GM23248 (cell line): ENCODE data around the gene XRRA1. TPM values are rescaled to one million over a fixed set of nuclear protein-coding genes. Genes with fewer than 3 reads are reported as not detected.

Source experiments
- DNase-seq: peaks from one replicate; pipeline ENCODE4 v3.0.0-alpha.2; 2015
- H2AFZ ChIP-seq: fragments of 200-600 bp; sonication (generic); 2 replicates; pipeline ENCODE4 v1.6.1; 2016; ENCODE audit warnings: antibody characterized with exemption
- H3F3A ChIP-seq: fragments of 200-600 bp; sonication (generic); 2 replicates; pipeline ENCODE4 v1.6.1; 2016; ENCODE audit warnings: mild to moderate bottlenecking, antibody characterized with exemption, mixed run types; ENCODE audit not compliant: insufficient read depth
- H3K27ac ChIP-seq: fragments of 200-600 bp; sonication (generic); 2 replicates; pipeline ENCODE4 v1.5.1; 2016; ENCODE audit warnings: mild to moderate bottlenecking
- H3K27me3 ChIP-seq: fragments of 200-600 bp; sonication (generic); replicated peaks from 2 replicates; pipeline ENCODE4 v1.6.1; 2016; ENCODE audit warnings: mild to moderate bottlenecking; ENCODE audit not compliant: insufficient read depth
- H3K36me3 ChIP-seq: fragments of 200-600 bp; sonication (generic); 2 replicates; pipeline ENCODE4 v1.6.1; 2016; ENCODE audit warnings: low read depth, mild to moderate bottlenecking
- H3K4me1 ChIP-seq: fragments of 200-600 bp; sonication (generic); 2 replicates; pipeline ENCODE4 v1.6.1; 2016; ENCODE audit warnings: mild to moderate bottlenecking; ENCODE audit not compliant: insufficient read depth
- H3K4me2 ChIP-seq: fragments of 200-600 bp; sonication (generic); one replicate; pipeline ENCODE4 v1.6.1; 2016; ENCODE audit warnings: mild to moderate bottlenecking; ENCODE audit not compliant: unreplicated experiment
- H3K4me3 ChIP-seq: fragments of 200-600 bp; sonication (generic); 2 replicates; pipeline ENCODE4 v1.5.1; 2016; ENCODE audit warnings: mild to moderate bottlenecking
- H3K79me2 ChIP-seq: fragments of 200-600 bp; sonication (generic); 2 replicates; pipeline ENCODE4 v1.6.1; 2016; ENCODE audit warnings: mild to moderate bottlenecking; ENCODE audit not compliant: insufficient read depth
- H3K9ac ChIP-seq: fragments of 200-600 bp; sonication (generic); 2 replicates; pipeline ENCODE4 v1.6.1; 2016; ENCODE audit warnings: mild to moderate bottlenecking
- H3K9me2 ChIP-seq: fragments of 200-600 bp; sonication (generic); 2 replicates; pipeline ENCODE4 v1.6.1; 2016; ENCODE audit warnings: mixed run types, mild to moderate bottlenecking, moderate library complexity; ENCODE audit not compliant: insufficient read depth
- H3K9me3 ChIP-seq: fragments of 200-600 bp; sonication (generic); one replicate; pipeline ENCODE4 v1.6.1; 2017; ENCODE audit warnings: low read depth
- H4K20me1 ChIP-seq: fragments of 200-600 bp; sonication (generic); 2 replicates; pipeline ENCODE4 v1.6.0; 2016; ENCODE audit not compliant: insufficient read depth
- EZH2 ChIP-seq: fragments of 200-600 bp; sonication (generic); IDR thresholded peaks from 2 replicates; pipeline ENCODE4 v1.6.1; 2018; ENCODE audit warnings: antibody characterized with exemption, mild to moderate bottlenecking; ENCODE audit not compliant: insufficient read depth, poor library complexity, severe bottlenecking
- EZH2phosphoT487 ChIP-seq: fragments of 200-600 bp; sonication (generic); IDR thresholded peaks from 2 replicates; pipeline ENCODE4 v1.6.1; 2018; ENCODE audit warnings: antibody characterized with exemption, moderate library complexity, mild to moderate bottlenecking, low read depth; ENCODE audit not compliant: insufficient read depth
- WGBS, 2 experiments: methylation state at CpG; one replicate each; pipeline ENCODE4 v1.1.6; 2015 to 2017; ENCODE audit warnings: low lambda C conversion rate in 2 of 2, low coverage in 1 of 2; ENCODE audit errors: missing lambda C conversion rate in 2 of 2; 5-methylcytosine and 5-hydroxymethylcytosine counted together
- in situ Hi-C: fragments of 300-500 bp; cut with MboI; formaldehyde crosslinking; loops from 2 replicates; pipeline ENCODE4 v1.15.0; 2020
- polyA plus RNA-seq: library from polyadenylated mRNA; unstranded; fragments of >200 nt; fragmentation: Nextera tagmentation; extraction: Ambion mirVana; gene quantifications from 2 replicates; pipeline ENCODE4 v1.2.1, GENCODE V29; 2016
- total RNA-seq: library from RNA; depleted of rRNA; stranded (reverse); fragments of >200 nt; shearing (Covaris generic); gene quantifications from 2 replicates; pipeline ENCODE4 v1.2.3, GENCODE V29; 2014

Gene XRRA1
- total and polyA plus RNA-seq, 2 experiments from 2014 or later = 3.2 to 7.0 TPM

DNA sequence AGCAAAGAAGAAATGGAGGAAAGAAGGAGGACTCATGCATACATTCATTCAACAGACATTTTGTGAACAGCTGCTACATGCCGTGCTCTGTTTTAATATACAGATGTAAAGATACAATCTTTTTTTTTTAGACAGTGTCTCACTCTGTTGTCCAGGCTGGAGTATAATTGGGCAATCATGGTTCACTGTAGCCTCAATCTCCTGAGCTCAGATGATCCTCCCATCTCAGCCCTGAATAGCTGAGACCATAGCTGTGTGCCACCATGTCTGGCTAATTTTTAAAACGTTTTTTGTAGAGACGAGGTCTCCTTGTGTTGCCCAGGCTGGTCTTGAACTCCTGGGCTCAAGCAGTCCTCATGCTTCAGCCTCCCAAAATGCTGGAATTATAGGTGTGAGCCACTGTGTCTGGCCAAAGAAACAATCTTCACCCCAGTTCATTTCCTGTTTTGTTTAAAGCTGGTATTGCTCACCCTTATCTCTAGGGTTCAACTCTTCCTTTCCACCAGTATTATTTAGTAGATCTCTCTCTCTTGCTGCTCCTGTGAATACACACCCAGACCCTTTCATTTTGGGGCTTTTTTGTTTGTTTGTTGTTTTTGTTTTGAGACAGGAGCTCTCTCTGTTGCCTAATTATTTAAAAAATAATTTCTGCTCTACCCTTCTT, 130.5 kb downstream of the XRRA1 start:
- H3K4me3 ChIP-seq = no peak overlapping the region
- H4K20me1 ChIP-seq = no peaks in the 10 kb centered on the region
- H3K27me3 ChIP-seq = no peaks in the 10 kb centered on the region
- no peak overlapping the region for H3K27ac ChIP-seq
- H3F3A ChIP-seq = peaks cover 23% of the 10 kb centered on the region; the same call in 1 of the 2 replicates
- peaks cover 22% of the 10 kb centered on the region for H3K4me1 ChIP-seq
- H3K4me2 ChIP-seq = no peak overlapping the region
- H3K9me3 ChIP-seq = no peaks in the 10 kb centered on the region
- no peak overlapping the region for H2AFZ ChIP-seq
- no peak for DNase-seq
- no peaks in the 10 kb centered on the region for H3K36me3 ChIP-seq
- in situ Hi-C loops = no loop called here
- H3K9me2 ChIP-seq = no peaks in the 10 kb centered on the region
- 97% methylated on average over 3 of the region's 3 CpGs for WGBS, 2 experiments
- peaks cover 28% of the 10 kb centered on the region for H3K79me2 ChIP-seq
- no peak overlapping the region for H3K9ac ChIP-seq
- TF ChIP-seq EZH2 = no peak
- TF ChIP-seq EZH2phosphoT487 = no peak

DNA sequence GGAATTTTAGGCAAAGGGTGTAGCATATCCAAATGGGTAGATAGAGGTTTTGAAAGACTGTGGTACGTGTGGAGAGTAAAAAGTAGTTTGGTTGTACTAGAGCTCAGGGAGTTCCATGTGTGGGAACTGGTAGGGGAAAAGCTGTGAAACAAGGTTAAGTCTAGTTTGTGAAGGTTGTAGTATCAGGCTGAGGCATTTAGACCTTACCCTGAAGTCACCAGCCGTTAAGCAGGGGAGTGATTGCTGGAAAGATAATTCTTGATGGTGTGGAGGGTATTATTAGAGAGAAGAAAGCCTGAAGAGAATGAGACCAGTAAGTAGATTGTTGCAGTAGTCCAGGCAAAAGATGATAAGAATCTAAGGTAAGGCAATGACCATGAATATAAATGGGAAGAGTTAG, 132.2 kb downstream of the XRRA1 start:
- no peaks in the 10 kb centered on the region for H3K27me3 ChIP-seq
- no peaks in the 10 kb centered on the region for H3K36me3 ChIP-seq
- H3K27ac ChIP-seq = no peak overlapping the region
- no peaks in the 10 kb centered on the region for H3K9me3 ChIP-seq
- H3K9me2 ChIP-seq = no peaks in the 10 kb centered on the region
- 72 to 77% methylated on average over 2 of the region's 2 CpGs for WGBS, 2 experiments
- no peak for TF ChIP-seq EZH2phosphoT487
- no peak for TF ChIP-seq EZH2
- no peaks in the 10 kb centered on the region for H4K20me1 ChIP-seq
- H3K79me2 ChIP-seq = peaks cover 15% of the 10 kb centered on the region
- H3K4me1 ChIP-seq = peaks cover 22% of the 10 kb centered on the region
- no peak overlapping the region for H3K9ac ChIP-seq
- H3K4me2 ChIP-seq = no peak overlapping the region
- peaks cover 20% of the 10 kb centered on the region; the same call in 1 of the 2 replicates for H3F3A ChIP-seq
- no peak for DNase-seq
- H3K4me3 ChIP-seq = no peak overlapping the region
- in situ Hi-C loops = no loop called here
- H2AFZ ChIP-seq = no peak overlapping the region

DNA sequence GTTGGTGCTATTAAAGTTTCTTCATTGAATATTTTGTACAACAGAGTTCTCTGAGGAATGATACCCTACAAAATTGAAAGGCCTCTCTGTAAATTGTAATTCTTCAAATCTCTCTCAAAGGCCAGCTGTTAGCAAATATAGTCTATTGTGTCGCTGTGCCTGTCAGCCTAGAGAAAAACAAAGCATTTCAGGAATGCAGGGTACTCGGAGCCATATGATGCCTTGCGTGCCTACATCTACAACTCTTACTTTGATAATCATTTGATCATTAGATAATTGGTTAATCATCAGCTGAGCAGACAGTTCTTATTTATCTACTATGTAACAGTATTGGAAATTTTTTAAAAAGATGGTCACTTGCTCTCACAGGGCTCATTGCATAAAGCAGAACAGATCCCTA, 132.9 kb downstream of the XRRA1 start:
- H4K20me1 ChIP-seq = no peaks in the 10 kb centered on the region
- H3K4me2 ChIP-seq = no peak overlapping the region
- no peak for DNase-seq
- no peaks in the 10 kb centered on the region for H3K9me3 ChIP-seq
- H3K79me2 ChIP-seq = peaks cover 13% of the 10 kb centered on the region
- TF ChIP-seq EZH2 (no peak), EZH2phosphoT487 (no peak)
- no peak overlapping the region for H2AFZ ChIP-seq
- 89% methylated on average over 3 of the region's 3 CpGs for WGBS, 2 experiments
- peaks cover under 1% of the 10 kb centered on the region; the same call in 1 of the 2 replicates for H3K36me3 ChIP-seq
- H3K9me2 ChIP-seq = no peaks in the 10 kb centered on the region
- no peak overlapping the region for H3K9ac ChIP-seq
- H3K27me3 ChIP-seq = no peaks in the 10 kb centered on the region
- peaks cover 18% of the 10 kb centered on the region; the same call in 1 of the 2 replicates for H3F3A ChIP-seq
- H3K4me3 ChIP-seq = no peak overlapping the region
- H3K4me1 ChIP-seq = peaks cover 20% of the 10 kb centered on the region
- in situ Hi-C loops = no loop called here
- no peak overlapping the region for H3K27ac ChIP-seq

DNA sequence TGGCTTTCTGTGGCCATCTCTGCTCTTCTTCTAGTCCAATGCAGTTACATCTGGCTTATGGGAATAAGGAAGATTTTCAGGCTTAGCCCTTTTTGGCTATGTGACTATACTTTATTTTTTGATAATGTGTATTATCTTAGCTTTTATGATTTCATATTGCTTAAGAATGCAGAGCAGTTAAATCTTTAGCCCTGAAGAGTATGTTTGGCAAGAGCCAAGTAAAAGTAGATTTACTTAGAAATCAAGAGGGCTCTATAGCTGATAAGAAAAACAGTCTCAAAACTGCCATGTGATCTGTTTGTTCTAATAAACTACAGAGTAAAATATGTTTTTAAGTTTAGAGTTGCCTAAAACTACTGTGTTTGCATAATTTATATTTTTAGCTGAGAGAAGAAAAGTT, 139.1 kb downstream of the XRRA1 start:
- Histone ChIP-seq H3K4me1 (no peaks in the 10 kb centered on the region), H3K27ac (no peak overlapping the region), H3K79me2 (peaks cover 62% of the 10 kb centered on the region), H3K9me2 (no peaks in the 10 kb centered on the region), H3K4me3 (no peak overlapping the region), H3K9me3 (no peaks in the 10 kb centered on the region), H3F3A (no peaks in the 10 kb centered on the region), H2AFZ (no peak overlapping the region), H4K20me1 (no peaks in the 10 kb centered on the region), H3K27me3 (no peaks in the 10 kb centered on the region), H3K4me2 (no peak overlapping the region), H3K36me3 (peaks cover 5% of the 10 kb centered on the region; the same call in 1 of the 2 replicates), H3K9ac (no peak overlapping the region)
- no peak for TF ChIP-seq EZH2
- no peak for TF ChIP-seq EZH2phosphoT487
- no peak for DNase-seq
- in situ Hi-C loops = no loop called here

DNA sequence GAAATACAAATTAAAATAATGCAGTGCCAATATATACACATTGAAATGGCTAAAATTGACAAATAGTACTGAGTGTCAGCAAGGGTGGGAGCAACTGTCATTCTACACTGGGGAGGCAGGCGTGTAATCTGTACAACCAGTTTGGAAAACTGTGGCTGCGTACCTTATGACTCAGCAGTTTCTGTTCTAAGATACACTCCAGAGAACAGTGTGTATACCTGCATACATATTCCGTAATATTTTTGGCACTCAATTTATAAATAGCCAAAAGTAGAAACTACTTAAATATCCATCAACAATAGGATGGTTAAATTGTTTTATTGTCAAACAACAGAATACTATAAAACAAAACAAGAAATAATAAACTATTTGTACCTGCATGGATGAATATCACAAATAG, 142.6 kb downstream of the XRRA1 start:
- DNase-seq = no peak
- no peak overlapping the region for H3K4me3 ChIP-seq
- H3K9me3 ChIP-seq = no peaks in the 10 kb centered on the region
- H3K36me3 ChIP-seq = peaks cover 5% of the 10 kb centered on the region; the same call in 1 of the 2 replicates
- WGBS, 2 experiments = 98 to 99% methylated on average over 3 of the region's 3 CpGs
- TF ChIP-seq EZH2 = no peak
- TF ChIP-seq EZH2phosphoT487 = no peak
- in situ Hi-C loops = no loop called here
- no peaks in the 10 kb centered on the region for H4K20me1 ChIP-seq
- no peak overlapping the region for H3K27ac ChIP-seq
- no peaks in the 10 kb centered on the region for H3K4me1 ChIP-seq
- H3K4me2 ChIP-seq = no peak overlapping the region
- no peak overlapping the region for H3K9ac ChIP-seq
- no peaks in the 10 kb centered on the region for H3K9me2 ChIP-seq
- no peaks in the 10 kb centered on the region for H3K27me3 ChIP-seq
- no peaks in the 10 kb centered on the region for H3F3A ChIP-seq
- H3K79me2 ChIP-seq = peaks cover 86% of the 10 kb centered on the region
- H2AFZ ChIP-seq = no peak overlapping the region
